GM12873 (cell line): ENCODE results near the gene IREB2.

Experiments
- CTCF ChIP-seq: IDR thresholded peaks from 2 replicates; pipeline ENCODE4 v1.5.1; 2012; ENCODE audit warnings: low read depth, mild to moderate bottlenecking, moderate library complexity, low read length, control low read depth; ENCODE audit not compliant: insufficient read depth; ENCODE audit errors: missing control alignments

Gene IREB2

GRCh38 chr15:78448441-78449219 is 10.6 kb downstream of the IREB2 start:
- no peak for TF ChIP-seq CTCF

GRCh38 chr15:78449220-78449999 is 11.4 kb downstream of the IREB2 start:
- no peak for TF ChIP-seq CTCF

GRCh38 chr15:78450285-78450858 is 12.4 kb downstream of the IREB2 start:
- TF ChIP-seq CTCF, result no peak

- TF ChIP-seq CTCF, result no peak
Observed at GRCh38 chr15:78452485-78452884, 14.5 kb downstream of the IREB2 start.

GRCh38 chr15:78453447-78453846 is 15.4 kb downstream of the IREB2 start:
- no peak for TF ChIP-seq CTCF

- TF ChIP-seq CTCF, result no peak
Observed at GRCh38 chr15:78454992-78455391, 17.0 kb downstream of the IREB2 start.

GRCh38 chr15:78455749-78456148 is 17.7 kb downstream of the IREB2 start:
- TF ChIP-seq CTCF, result no peak
